HEK293 (cell line): ENCODE results near the gene SUMF1.

Source experiments
- CTCF ChIA-PET: fragments of 350-600 bp; formaldehyde crosslinking; extraction: SDS; loops from one replicate; lab custom pipeline; 2021; ENCODE audit warnings: antibody characterized with exemption; lab: Yijun Ruan, JAX
- POLR2A ChIA-PET: fragments of 300-600 bp; formaldehyde crosslinking; extraction: SDS; loops from one replicate; lab custom pipeline; 2020; ENCODE audit warnings: antibody characterized with exemption, inconsistent platforms; lab: Yijun Ruan, JAX
- H3K27ac ChIP-seq: fragments of 200-500 bp; sonication (Bioruptor generic); 2 replicates; pipeline ENCODE4 v1.5.1; 2014; ENCODE audit warnings: low read depth, low read length, control low read depth, inconsistent platforms; ENCODE audit errors: extremely low read depth
- H3K36me3 ChIP-seq, 2 experiments: fragments of 200-500 bp in 1 of 2; sonication (Bioruptor generic) in 1 of 2; 1 replicate in 1 of 2; 2 replicates in 1 of 2; pipeline ENCODE4 v1.5.1; 2014 to 2017; ENCODE audit warnings: inconsistent platforms in 2 of 2, low read length in 2 of 2; ENCODE audit not compliant: control insufficient read depth in 2 of 2, insufficient read depth in 1 of 2
- H3K4me1 ChIP-seq: fragments of 200-500 bp; sonication (Bioruptor generic); 2 replicates; pipeline ENCODE4 v1.5.1; 2014; ENCODE audit warnings: mild to moderate bottlenecking, low read length, inconsistent platforms; ENCODE audit not compliant: control insufficient read depth, insufficient read depth
- H3K4me3 ChIP-seq: 2 replicates; pipeline ENCODE4 v1.5.1; 2011; ENCODE audit warnings: low read depth, mild to moderate bottlenecking, control low read depth, low read length, moderate library complexity
- H3K9me3 ChIP-seq: fragments of 200-500 bp; sonication (Bioruptor generic); 2 replicates; pipeline ENCODE4 v1.5.1; 2014; ENCODE audit warnings: low read depth, low read length, inconsistent platforms; ENCODE audit not compliant: control insufficient read depth, insufficient read depth
- BCL11B ChIP-seq: fragments of 450-650 bp; formaldehyde crosslinking; IDR thresholded peaks from 2 replicates; pipeline ENCODE4 v1.5.1; 2016; ENCODE audit warnings: low read depth, missing biosample characterization, missing genetic modification characterization
- BCL6B ChIP-seq: fragments of 450-650 bp; formaldehyde crosslinking; IDR thresholded peaks from 2 replicates; pipeline ENCODE4 v1.5.1; 2017; ENCODE audit warnings: missing biosample characterization, missing genetic modification characterization
- GLI2 ChIP-seq: fragments of 450-650 bp; formaldehyde crosslinking; IDR thresholded peaks from 2 replicates; pipeline ENCODE4; 2017; ENCODE audit warnings: missing biosample characterization, missing genetic modification characterization, low read depth, borderline replicate concordance
- HIC1 ChIP-seq: fragments of 450-650 bp; formaldehyde crosslinking; IDR thresholded peaks from 2 replicates; pipeline ENCODE4 v1.5.1; 2016; ENCODE audit warnings: missing biosample characterization, missing genetic modification characterization
- PRDM10 ChIP-seq: fragments of 450-650 bp; formaldehyde crosslinking; IDR thresholded peaks from 2 replicates; pipeline ENCODE4 v1.5.1; 2016; ENCODE audit warnings: missing biosample characterization, missing genetic modification characterization
- YY1 ChIP-seq: fragments of 450-650 bp; formaldehyde crosslinking; IDR thresholded peaks from 2 replicates; pipeline ENCODE4 v1.5.1; 2018; ENCODE audit warnings: missing biosample characterization, missing genetic modification characterization
- ZNF112 ChIP-seq: fragments of 450-650 bp; formaldehyde crosslinking; IDR thresholded peaks from 2 replicates; pipeline ENCODE4 v1.5.0; 2017; ENCODE audit warnings: missing biosample characterization, missing genetic modification characterization
- ZNF133 ChIP-seq: fragments of 450-650 bp; formaldehyde crosslinking; IDR thresholded peaks from 2 replicates; pipeline ENCODE4 v1.5.1; 2016; ENCODE audit warnings: missing biosample characterization, missing genetic modification characterization
- ZNF19 ChIP-seq: fragments of 450-650 bp; formaldehyde crosslinking; IDR thresholded peaks from 2 replicates; pipeline ENCODE4; 2016; ENCODE audit warnings: missing biosample characterization, missing genetic modification characterization, low read depth
- ZNF221 ChIP-seq: fragments of 450-650 bp; formaldehyde crosslinking; IDR thresholded peaks from 2 replicates; pipeline ENCODE4 v1.5.1; 2017; ENCODE audit warnings: missing biosample characterization, missing genetic modification characterization, borderline replicate concordance
- ZNF354C ChIP-seq: fragments of 450-650 bp; formaldehyde crosslinking; IDR thresholded peaks from 2 replicates; pipeline ENCODE4 v1.5.1; 2016; ENCODE audit warnings: missing biosample characterization, missing genetic modification characterization, low read depth, borderline replicate concordance
- ZNF391 ChIP-seq: fragments of 450-650 bp; formaldehyde crosslinking; IDR thresholded peaks from 2 replicates; pipeline ENCODE4 v1.5.1; 2016; ENCODE audit warnings: low read depth, missing biosample characterization, missing genetic modification characterization, borderline replicate concordance
- ZNF423 ChIP-seq: fragments of 450-650 bp; formaldehyde crosslinking; IDR thresholded peaks from 2 replicates; pipeline ENCODE4 v1.5.1; 2016; ENCODE audit warnings: missing biosample characterization, missing genetic modification characterization
- ZNF560 ChIP-seq: fragments of 450-650 bp; formaldehyde crosslinking; IDR thresholded peaks from 2 replicates; pipeline ENCODE4 v1.5.1; 2017; ENCODE audit warnings: missing biosample characterization, missing genetic modification characterization, borderline replicate concordance
- ZNF571 ChIP-seq: fragments of 450-650 bp; formaldehyde crosslinking; IDR thresholded peaks from 2 replicates; pipeline ENCODE4 v1.5.0; 2017; ENCODE audit warnings: missing biosample characterization, missing genetic modification characterization
- ZNF600 ChIP-seq: fragments of 450-650 bp; formaldehyde crosslinking; IDR thresholded peaks from 2 replicates; pipeline ENCODE4 v1.5.1; 2016; ENCODE audit warnings: missing biosample characterization, missing genetic modification characterization
- ZNF610 ChIP-seq: fragments of 450-650 bp; formaldehyde crosslinking; IDR thresholded peaks from 2 replicates; pipeline ENCODE4 v1.5.1; 2016; ENCODE audit warnings: missing biosample characterization, missing genetic modification characterization, borderline replicate concordance
- ZNF624 ChIP-seq: fragments of 450-650 bp; formaldehyde crosslinking; IDR thresholded peaks from 2 replicates; pipeline ENCODE4 v1.5.1; 2017; ENCODE audit warnings: missing biosample characterization, missing genetic modification characterization
- ZNF664 ChIP-seq: fragments of 450-650 bp; formaldehyde crosslinking; IDR thresholded peaks from 2 replicates; pipeline ENCODE4 v1.5.1; 2016; ENCODE audit warnings: missing biosample characterization, missing genetic modification characterization
- ZNF785 ChIP-seq: fragments of 450-650 bp; formaldehyde crosslinking; IDR thresholded peaks from 2 replicates; pipeline ENCODE4 v1.5.1; 2016; ENCODE audit warnings: missing biosample characterization, missing genetic modification characterization

Gene SUMF1

DNA sequence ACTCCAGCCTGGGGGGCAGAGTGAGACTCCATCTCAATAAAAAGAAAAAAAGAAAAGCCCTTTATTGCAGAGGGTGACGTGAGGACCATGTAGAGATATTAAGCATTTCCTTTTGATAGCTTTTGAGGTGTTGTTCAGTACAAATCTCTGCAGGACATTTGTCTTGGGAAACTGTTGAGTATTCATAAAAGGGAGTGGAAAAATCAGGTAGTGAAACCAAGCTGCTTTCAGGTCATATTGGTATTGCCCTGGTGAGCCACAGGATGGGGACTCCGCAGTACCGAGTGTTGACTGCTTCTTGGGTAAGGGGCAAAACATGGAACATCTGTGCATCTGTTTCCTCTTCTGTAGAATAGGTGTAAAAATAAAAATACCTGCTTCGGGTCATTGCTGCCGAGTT, 36.0 kb upstream of the SUMF1 start:
- no peak for TF ChIP-seq ZNF624 (tag by site-specific recombination)
- peak; percentile 29; the same call in 1 of the 2 replicates for TF ChIP-seq ZNF664 (tag by site-specific recombination)
- TF ChIP-seq PRDM10 = peak; percentile 87
- Histone ChIP-seq H3K27ac (no peak overlapping the region), H3K4me1 (peaks cover 8% of the 10 kb centered on the region), H3K4me3 (no peak overlapping the region), H3K36me3 (peaks cover 0 to 3% of the 10 kb centered on the region in 2 experiments; a peak in 2 of 3 replicates), H3K9me3 (no peaks in the 10 kb centered on the region)
- ChIA-PET CTCF (no interaction called here), POLR2A (interaction anchor here (1.1 kb wide), 1 partner anchor 10 kb away, joined by 5 read pairs; the partner anchor contains the start of gene ITPR1)

DNA sequence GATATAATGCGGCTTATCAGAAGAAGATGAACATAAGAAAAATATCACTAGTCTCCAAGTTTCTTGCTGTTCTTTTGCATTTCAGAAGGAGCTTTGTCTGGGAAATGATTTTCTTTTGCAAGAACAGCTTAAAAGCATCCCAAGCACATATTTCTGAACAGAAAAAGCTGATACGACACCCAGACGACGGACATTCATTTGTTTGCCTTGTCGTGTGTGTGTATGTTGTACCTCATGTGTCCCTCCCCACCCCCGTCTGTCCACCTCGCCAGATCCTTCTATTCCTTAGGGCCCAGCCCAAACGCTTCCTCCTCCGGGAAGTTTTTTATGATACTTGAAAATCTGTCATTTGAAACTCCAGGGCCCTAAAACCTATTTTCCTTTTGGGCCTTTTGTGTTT, 34.9 kb upstream of the SUMF1 start:
- Histone ChIP-seq H3K27ac (no peak overlapping the region), H3K9me3 (no peaks in the 10 kb centered on the region), H3K4me1 (peaks cover 8% of the 10 kb centered on the region), H3K36me3 (peaks cover 0 to 3% of the 10 kb centered on the region in 2 experiments; a peak in 2 of 3 replicates), H3K4me3 (no peak overlapping the region)
- CTCF ChIA-PET = interaction anchor here (0.6 kb wide), 1 partner anchor 21 kb away, joined by 5 read pairs; no protein-coding TSS in a partner anchor
- TF ChIP-seq ZNF112 (tag by site-specific recombination) (no peak), ZNF610 (no peak), ZNF133 (tag by site-specific recombination) (no peak), ZNF354C (tag by site-specific recombination) (no peak), ZNF785 (tag by site-specific recombination) (no peak), BCL11B (tag by site-specific recombination) (no peak), ZNF600 (tag by site-specific recombination) (no peak), YY1 (no peak), GLI2 (tag by site-specific recombination) (no peak), ZNF560 (tag by site-specific recombination) (no peak), ZNF571 (tag by site-specific recombination) (no peak), ZNF19 (tag by site-specific recombination) (no peak), ZNF221 (no peak), BCL6B (tag by site-specific recombination) (no peak), HIC1 (tag by site-specific recombination) (no peak), ZNF391 (tag by site-specific recombination) (no peak), ZNF423 (tag by site-specific recombination) (no peak)
- POLR2A ChIA-PET = interaction anchor here (1.3 kb wide), 1 partner anchor 9 kb away, joined by 4 read pairs; the partner anchor contains the start of gene ITPR1
